ENCODE measurements around the gene SHISA6.

GRCh38 chr17:11284811-11285210 is 43.8 kb downstream of the SHISA6 start:
- TF ChIP-seq CTCF (IDR thresholded peaks at IDR 0.05) (no peak), POLR2A (IDR thresholded peaks at IDR 0.05) (no peak)
